ENCODE data around the gene SLC6A19.

DNA sequence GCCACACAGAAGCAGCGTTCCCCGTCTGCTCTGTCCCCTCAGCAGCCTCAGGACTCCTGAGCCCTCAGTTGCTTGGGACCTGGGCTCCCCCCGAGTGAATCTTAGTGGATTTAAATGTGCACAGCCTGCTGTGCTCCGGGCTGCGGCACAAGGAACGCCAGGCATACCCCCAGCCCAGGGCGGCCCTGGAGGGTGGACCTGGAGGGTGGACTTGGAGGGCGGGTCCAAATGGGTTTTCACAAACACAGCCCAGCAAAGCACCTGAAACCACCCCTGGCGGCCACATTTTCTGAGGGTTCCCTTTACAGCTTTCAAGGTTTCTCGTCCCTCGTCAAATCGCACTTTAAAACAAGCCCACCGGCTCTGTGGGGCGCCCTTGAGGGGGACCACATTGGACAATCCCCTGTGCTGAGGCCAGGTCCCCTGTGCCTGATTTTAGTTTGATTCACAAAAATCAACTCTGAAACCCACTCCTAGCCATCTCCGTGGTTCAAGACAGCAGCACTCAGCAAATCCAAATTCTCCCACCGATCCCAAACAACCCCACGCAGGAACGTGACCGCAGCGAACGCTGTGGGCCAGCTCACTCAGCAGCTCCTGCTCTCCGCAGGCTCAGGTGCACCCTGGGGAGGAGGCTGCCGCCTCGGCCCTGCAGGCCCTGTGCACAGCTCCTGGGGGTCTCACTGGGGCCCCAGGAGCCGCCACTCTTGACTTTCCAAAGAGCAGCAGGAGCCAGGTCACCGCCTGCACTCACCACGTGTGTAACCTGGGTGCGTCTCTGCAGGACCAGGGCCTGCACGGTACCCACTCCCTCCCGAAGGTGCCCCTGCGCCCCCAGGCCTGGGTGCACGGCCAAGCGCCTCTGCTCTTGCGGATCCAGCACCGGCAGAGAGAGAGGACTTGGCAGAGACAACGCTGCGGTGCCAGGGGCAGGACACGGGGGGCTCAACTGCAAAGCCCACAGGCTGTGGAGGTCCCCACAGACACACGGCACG is 64.4 kb downstream of the SLC6A19 start:
- TF ChIP-seq EZH2phosphoT487 (IDR thresholded peaks at IDR 0.05), result no peak
- TF ChIP-seq CTCF (IDR thresholded peaks at IDR 0.05), result no peak
- no peak for TF ChIP-seq EZH2 (IDR thresholded peaks at IDR 0.05)

Measured in neural progenitor cell (in vitro differentiated cells).